Right lobe of liver (tissue), 4 donors: Measurements from ENCODE around the gene COLEC12.

Experiments used
- POLR2A ChIP-seq: fragments of 450-650 bp; IDR thresholded peaks from one replicate; pipeline ENCODE4 v1.6.1; 2017; ENCODE audit warnings: antibody characterized with exemption, mild to moderate bottlenecking
- TF ChIP-seq, protein P1 (sequence below), 4 donors: fragments of 200-600 bp in 3 of 4; fragments of 450-650 bp in 1 of 4; IDR thresholded peaks; one replicate each; pipeline versions ENCODE4 v1.5.1 to v1.8.0; 2016 to 2022; ENCODE audit warnings: antibody characterized with exemption in 4 of 4, mild to moderate bottlenecking in 2 of 4
- donor health status: DM: no; HTN: no; CAD: no.
- donor health status: DM: no; HTN: no; CAD: no.
- donor health status: DM: no; HTN: yes; CAD: no.

DNA sequence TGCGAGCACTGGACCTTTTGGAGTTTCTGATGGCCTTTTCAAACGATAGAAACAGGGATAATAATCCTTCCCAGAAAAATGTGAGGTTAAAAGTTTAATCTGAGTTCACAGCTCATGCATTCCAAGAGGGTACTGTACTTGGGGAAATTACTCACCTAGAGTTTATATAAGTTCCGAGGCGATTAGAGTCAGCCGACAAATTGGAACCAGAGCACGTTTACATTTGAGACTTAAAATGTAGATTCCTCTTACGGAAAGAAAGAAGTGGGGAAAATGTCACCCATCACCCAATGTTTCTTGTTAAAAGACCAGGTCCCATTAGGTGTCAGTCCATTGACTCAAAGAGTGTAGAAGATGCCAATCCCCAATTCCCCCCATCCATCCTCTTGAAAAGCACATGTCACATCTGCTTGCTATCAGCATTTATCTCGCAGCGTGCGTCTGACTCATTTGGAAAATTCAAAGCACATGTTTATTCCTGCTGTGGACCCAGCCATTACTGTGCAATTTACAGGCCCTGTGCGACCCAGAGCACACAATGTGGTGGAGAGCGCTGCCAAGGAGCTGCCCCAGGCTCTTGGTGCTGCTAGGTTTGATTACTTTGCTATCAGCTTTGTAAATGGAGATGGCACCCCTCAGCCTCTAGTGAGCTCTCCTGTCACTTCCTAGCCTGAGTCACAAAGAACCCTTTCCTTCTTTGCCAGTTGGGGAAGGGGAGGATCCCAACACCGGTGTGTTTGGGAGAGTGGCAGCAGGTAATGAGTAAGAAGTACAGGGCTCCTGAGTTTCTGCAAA lies 104.8 kb downstream of the COLEC12 start:
- TF ChIP-seq POLR2A = no peak
- TF ChIP-seq, protein P1, sequence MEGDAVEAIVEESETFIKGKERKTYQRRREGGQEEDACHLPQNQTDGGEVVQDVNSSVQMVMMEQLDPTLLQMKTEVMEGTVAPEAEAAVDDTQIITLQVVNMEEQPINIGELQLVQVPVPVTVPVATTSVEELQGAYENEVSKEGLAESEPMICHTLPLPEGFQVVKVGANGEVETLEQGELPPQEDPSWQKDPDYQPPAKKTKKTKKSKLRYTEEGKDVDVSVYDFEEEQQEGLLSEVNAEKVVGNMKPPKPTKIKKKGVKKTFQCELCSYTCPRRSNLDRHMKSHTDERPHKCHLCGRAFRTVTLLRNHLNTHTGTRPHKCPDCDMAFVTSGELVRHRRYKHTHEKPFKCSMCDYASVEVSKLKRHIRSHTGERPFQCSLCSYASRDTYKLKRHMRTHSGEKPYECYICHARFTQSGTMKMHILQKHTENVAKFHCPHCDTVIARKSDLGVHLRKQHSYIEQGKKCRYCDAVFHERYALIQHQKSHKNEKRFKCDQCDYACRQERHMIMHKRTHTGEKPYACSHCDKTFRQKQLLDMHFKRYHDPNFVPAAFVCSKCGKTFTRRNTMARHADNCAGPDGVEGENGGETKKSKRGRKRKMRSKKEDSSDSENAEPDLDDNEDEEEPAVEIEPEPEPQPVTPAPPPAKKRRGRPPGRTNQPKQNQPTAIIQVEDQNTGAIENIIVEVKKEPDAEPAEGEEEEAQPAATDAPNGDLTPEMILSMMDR (IDR thresholded peaks at IDR 0.05) = no peak
